Measurements from ENCODE around the gene PAN3.

The PAN3 gene

GRCh38 chr13:28185256-28185655 lies 46.9 kb downstream of the PAN3 start:
- Histone ChIP-seq H3K14ac (ENCODE audit: low read length) (no peak overlapping the region), H2BK5ac (ENCODE audit: low read depth, low read length, poor library complexity) (no peak overlapping the region)
- no CpG with 5 or more reads among the region's 2 CpGs for WGBS (ENCODE audit: extremely low coverage, insufficient coverage, insufficient read length)

GRCh38 chr13:28199089-28199488 lies 60.7 kb downstream of the PAN3 start:
- H4K91ac ChIP-seq (ENCODE audit: low read depth, low read length): no peak overlapping the region
- WGBS (ENCODE audit: extremely low coverage, insufficient coverage, insufficient read length): 100% methylated on average over 1 of the region's 3 CpGs
- no peak overlapping the region for H2BK5ac ChIP-seq (ENCODE audit: low read depth, low read length, poor library complexity)
- H3K36me3 ChIP-seq (ENCODE audit: control insufficient read depth in 1 of 2, insufficient read depth in 2 of 2, low read length in 2 of 2): peaks cover 1 to 4% of the 10 kb centered on the region in 2 experiments
- H3K23ac ChIP-seq (ENCODE audit: low read length): no peak overlapping the region
- H2AFZ ChIP-seq (ENCODE audit: insufficient read depth, low read length, poor library complexity): no peak overlapping the region
- H3K4me2 ChIP-seq (ENCODE audit: low read length): no peak overlapping the region
- no peaks in the 10 kb centered on the region for H3K27me3 ChIP-seq (ENCODE audit: insufficient read depth, low read length)
- H3K9ac ChIP-seq (ENCODE audit: low read length): no peak overlapping the region
- no peaks in the 10 kb centered on the region for H3K4me1 ChIP-seq (ENCODE audit: control insufficient read depth in 1 of 2, insufficient read depth in 2 of 2, low read length in 2 of 2)
- H4K12ac ChIP-seq (ENCODE audit: low read depth, low read length): no peak overlapping the region
- no peaks in the 10 kb centered on the region for H3K79me1 ChIP-seq (ENCODE audit: low read length)
- no peak overlapping the region for H2BK12ac ChIP-seq (ENCODE audit: low read length)
- no peak overlapping the region for H3K18ac ChIP-seq (ENCODE audit: low read length)
- H2AK5ac ChIP-seq (ENCODE audit: low read length): no peak overlapping the region
- no peak overlapping the region for H2BK120ac ChIP-seq (ENCODE audit: insufficient read depth, low read length, poor library complexity)
- H4K8ac ChIP-seq (ENCODE audit: low read depth, low read length): no peak overlapping the region
- no peak overlapping the region for H3K4ac ChIP-seq (ENCODE audit: low read depth, low read length)
- H3K9me3 ChIP-seq (ENCODE audit: insufficient read depth, low read depth, low read length): no peaks in the 10 kb centered on the region
- no peak overlapping the region for H3K4me3 ChIP-seq (ENCODE audit: low read depth, low read length)
- DNase-seq: no peak
- H3K79me2 ChIP-seq (ENCODE audit: control insufficient read depth, insufficient read depth, low read length, poor library complexity): no peaks in the 10 kb centered on the region
- H3K27ac ChIP-seq (ENCODE audit: low read depth, low read length): no peak overlapping the region
- H3K14ac ChIP-seq (ENCODE audit: low read length): no peak overlapping the region

More at GRCh38 chr13:28185256-28185655, 46.9 kb downstream of the PAN3 start:
- H4K12ac ChIP-seq (ENCODE audit: low read depth, low read length): no peak overlapping the region
- H3K4me2 ChIP-seq (ENCODE audit: low read length): no peak overlapping the region
- H4K91ac ChIP-seq (ENCODE audit: low read depth, low read length): no peak overlapping the region
- no peak overlapping the region for H2BK12ac ChIP-seq (ENCODE audit: low read length)
- no peak overlapping the region for H2BK120ac ChIP-seq (ENCODE audit: insufficient read depth, low read length, poor library complexity)
- H3K27ac ChIP-seq (ENCODE audit: low read depth, low read length): no peak overlapping the region
- no peaks in the 10 kb centered on the region for H3K79me2 ChIP-seq (ENCODE audit: control insufficient read depth, insufficient read depth, low read length, poor library complexity)
- no peak overlapping the region for H4K8ac ChIP-seq (ENCODE audit: low read depth, low read length)
- H2AK5ac ChIP-seq (ENCODE audit: low read length): no peak overlapping the region
- no peaks in the 10 kb centered on the region for H3K9me3 ChIP-seq (ENCODE audit: insufficient read depth, low read depth, low read length)
- no peaks in the 10 kb centered on the region for H3K79me1 ChIP-seq (ENCODE audit: low read length)
- DNase-seq: no peak
- no peak overlapping the region for H2AFZ ChIP-seq (ENCODE audit: insufficient read depth, low read length, poor library complexity)
- no peak overlapping the region for H3K9ac ChIP-seq (ENCODE audit: low read length)
- H3K36me3 ChIP-seq (ENCODE audit: control insufficient read depth in 1 of 2, insufficient read depth in 2 of 2, low read length in 2 of 2): peaks cover 3% of the 10 kb centered on the region in 2 experiments
- no peak overlapping the region for H3K4me3 ChIP-seq (ENCODE audit: low read depth, low read length)
- H3K27me3 ChIP-seq (ENCODE audit: insufficient read depth, low read length): no peaks in the 10 kb centered on the region
- H3K4ac ChIP-seq (ENCODE audit: low read depth, low read length): no peak overlapping the region
- no peak overlapping the region for H3K23ac ChIP-seq (ENCODE audit: low read length)
- H3K4me1 ChIP-seq (ENCODE audit: control insufficient read depth in 1 of 2, insufficient read depth in 2 of 2, low read length in 2 of 2): peaks cover 0 to 2% of the 10 kb centered on the region in 2 experiments
- H3K18ac ChIP-seq (ENCODE audit: low read length): no peak overlapping the region

- no CpG with 5 or more reads among the region's 5 CpGs for WGBS (ENCODE audit: extremely low coverage, insufficient coverage, insufficient read length)
- Histone ChIP-seq H3K27me3 (ENCODE audit: insufficient read depth, low read length) (no peaks in the 10 kb centered on the region), H3K23ac (ENCODE audit: low read length) (no peak overlapping the region), H2AFZ (ENCODE audit: insufficient read depth, low read length, poor library complexity) (no peak overlapping the region), H3K4ac (ENCODE audit: low read depth, low read length) (no peak overlapping the region), H3K18ac (ENCODE audit: low read length) (no peak overlapping the region), H2BK12ac (ENCODE audit: low read length) (no peak overlapping the region), H3K14ac (ENCODE audit: low read length) (no peak overlapping the region), H2BK120ac (ENCODE audit: insufficient read depth, low read length, poor library complexity) (no peak overlapping the region), H3K27ac (ENCODE audit: low read depth, low read length) (no peak overlapping the region), H3K4me3 (ENCODE audit: low read depth, low read length) (no peak overlapping the region), H3K4me1 (ENCODE audit: control insufficient read depth in 1 of 2, insufficient read depth in 2 of 2, low read length in 2 of 2) (no peaks in the 10 kb centered on the region), H4K12ac (ENCODE audit: low read depth, low read length) (no peak overlapping the region), H3K9ac (ENCODE audit: low read length) (no peak overlapping the region), H3K36me3 (ENCODE audit: control insufficient read depth in 1 of 2, insufficient read depth in 2 of 2, low read length in 2 of 2) (peaks cover 0 to 1% of the 10 kb centered on the region in 2 experiments), H3K79me1 (ENCODE audit: low read length) (no peaks in the 10 kb centered on the region), H2AK5ac (ENCODE audit: low read length) (no peak overlapping the region), H3K9me3 (ENCODE audit: insufficient read depth, low read depth, low read length) (no peaks in the 10 kb centered on the region), H3K79me2 (ENCODE audit: control insufficient read depth, insufficient read depth, low read length, poor library complexity) (no peaks in the 10 kb centered on the region), H4K91ac (ENCODE audit: low read depth, low read length) (no peak overlapping the region), H3K4me2 (ENCODE audit: low read length) (no peak overlapping the region), H2BK5ac (ENCODE audit: low read depth, low read length, poor library complexity) (no peak overlapping the region), H4K8ac (ENCODE audit: low read depth, low read length) (no peak overlapping the region)
- DNase-seq: no peak
Observed at GRCh38 chr13:28204043-28204442, 65.7 kb downstream of the PAN3 start.

GRCh38 chr13:28204690-28205443 lies 66.5 kb downstream of the PAN3 start:
- H2AFZ ChIP-seq (ENCODE audit: insufficient read depth, low read length, poor library complexity): no peak overlapping the region
- H4K91ac ChIP-seq (ENCODE audit: low read depth, low read length): no peak overlapping the region
- no peak overlapping the region for H3K4me2 ChIP-seq (ENCODE audit: low read length)
- H4K12ac ChIP-seq (ENCODE audit: low read depth, low read length): no peak overlapping the region
- H4K8ac ChIP-seq (ENCODE audit: low read depth, low read length): no peak overlapping the region
- no CpG with 5 or more reads among the region's 5 CpGs for WGBS (ENCODE audit: extremely low coverage, insufficient coverage, insufficient read length)
- no peaks in the 10 kb centered on the region for H3K4me1 ChIP-seq (ENCODE audit: control insufficient read depth in 1 of 2, insufficient read depth in 2 of 2, low read length in 2 of 2)
- no peak overlapping the region for H3K4me3 ChIP-seq (ENCODE audit: low read depth, low read length)
- H2BK5ac ChIP-seq (ENCODE audit: low read depth, low read length, poor library complexity): no peak overlapping the region
- no peaks in the 10 kb centered on the region for H3K79me2 ChIP-seq (ENCODE audit: control insufficient read depth, insufficient read depth, low read length, poor library complexity)
- no peak for DNase-seq
- no peaks in the 10 kb centered on the region for H3K9me3 ChIP-seq (ENCODE audit: insufficient read depth, low read depth, low read length)
- no peak overlapping the region for H2BK12ac ChIP-seq (ENCODE audit: low read length)
- H3K27ac ChIP-seq (ENCODE audit: low read depth, low read length): no peak overlapping the region
- no peak overlapping the region for H3K14ac ChIP-seq (ENCODE audit: low read length)
- peaks cover 0 to 3% of the 10 kb centered on the region in 2 experiments for H3K36me3 ChIP-seq (ENCODE audit: control insufficient read depth in 1 of 2, insufficient read depth in 2 of 2, low read length in 2 of 2)
- no peak overlapping the region for H3K4ac ChIP-seq (ENCODE audit: low read depth, low read length)
- H3K9ac ChIP-seq (ENCODE audit: low read length): no peak overlapping the region
- H2AK5ac ChIP-seq (ENCODE audit: low read length): no peak overlapping the region
- no peaks in the 10 kb centered on the region for H3K27me3 ChIP-seq (ENCODE audit: insufficient read depth, low read length)
- no peaks in the 10 kb centered on the region for H3K79me1 ChIP-seq (ENCODE audit: low read length)
- H2BK120ac ChIP-seq (ENCODE audit: insufficient read depth, low read length, poor library complexity): no peak overlapping the region
- no peak overlapping the region for H3K18ac ChIP-seq (ENCODE audit: low read length)
- no peak overlapping the region for H3K23ac ChIP-seq (ENCODE audit: low read length)

All from trophoblast cell (in vitro differentiated cells and primary cell).